Cardiac muscle cell (in vitro differentiated cells and primary cell): ENCODE results near the gene HS6ST2. TPM values are rescaled to one million over a fixed set of nuclear protein-coding genes. Genes with fewer than 3 reads are reported as not detected.

Experiments
- DNase-seq, 2 donors: peaks; one replicate each; pipeline versions ENCODE4 v3.0.0 to v3.0.0-alpha.2; 2010 to 2017; ENCODE audit warnings: low read depth in 1 of 2, low spot score in 1 of 2
- H3K27ac ChIP-seq: fragments of 200-600 bp; sonication (generic); 2 replicates; pipeline ENCODE4 v1.5.1; 2016
- H3K27me3 ChIP-seq: fragments of 200-600 bp; sonication (generic); 2 replicates; pipeline ENCODE4 v1.6.0; 2016; ENCODE audit warnings: control low read depth
- H3K36me3 ChIP-seq: fragments of 200-600 bp; sonication (generic); 2 replicates; pipeline ENCODE4 v1.5.1; 2016; ENCODE audit warnings: control low read depth
- H3K4me1 ChIP-seq: fragments of 200-600 bp; sonication (generic); 2 replicates; pipeline ENCODE4 v1.8.1; 2017; ENCODE audit warnings: low read depth, mild to moderate bottlenecking, mixed run types
- H3K4me3 ChIP-seq: fragments of 200-600 bp; sonication (generic); 2 replicates; pipeline ENCODE4 v1.5.1; 2016; ENCODE audit warnings: mild to moderate bottlenecking
- H3K9me3 ChIP-seq: fragments of 200-600 bp; sonication (generic); 2 replicates; pipeline ENCODE4 v1.5.1; 2017; ENCODE audit warnings: low read depth, mild to moderate bottlenecking, control low read depth
- polyA plus RNA-seq: library from polyadenylated mRNA; unstranded; fragments of >200 nt; fragmentation: Nextera tagmentation; extraction: Ambion mirVana; gene quantifications from 2 replicates; pipeline ENCODE4 v1.2.1, GENCODE V29; 2016
- total RNA-seq: library from RNA; depleted of rRNA; stranded (reverse); fragments of >200 nt; gene quantifications from 2 replicates; pipeline ENCODE4 v1.2.3, GENCODE V29; 2016
- TF ChIP-seq, protein P1 (sequence below): IDR thresholded peaks from 2 replicates; pipeline ENCODE4 v1.5.1; 2012; ENCODE audit warnings: low read depth, mild to moderate bottlenecking, low read length

HS6ST2 gene
- total and polyA plus RNA-seq, 2 experiments from 2014 or later: 15.5 to 27.1 TPM

DNA sequence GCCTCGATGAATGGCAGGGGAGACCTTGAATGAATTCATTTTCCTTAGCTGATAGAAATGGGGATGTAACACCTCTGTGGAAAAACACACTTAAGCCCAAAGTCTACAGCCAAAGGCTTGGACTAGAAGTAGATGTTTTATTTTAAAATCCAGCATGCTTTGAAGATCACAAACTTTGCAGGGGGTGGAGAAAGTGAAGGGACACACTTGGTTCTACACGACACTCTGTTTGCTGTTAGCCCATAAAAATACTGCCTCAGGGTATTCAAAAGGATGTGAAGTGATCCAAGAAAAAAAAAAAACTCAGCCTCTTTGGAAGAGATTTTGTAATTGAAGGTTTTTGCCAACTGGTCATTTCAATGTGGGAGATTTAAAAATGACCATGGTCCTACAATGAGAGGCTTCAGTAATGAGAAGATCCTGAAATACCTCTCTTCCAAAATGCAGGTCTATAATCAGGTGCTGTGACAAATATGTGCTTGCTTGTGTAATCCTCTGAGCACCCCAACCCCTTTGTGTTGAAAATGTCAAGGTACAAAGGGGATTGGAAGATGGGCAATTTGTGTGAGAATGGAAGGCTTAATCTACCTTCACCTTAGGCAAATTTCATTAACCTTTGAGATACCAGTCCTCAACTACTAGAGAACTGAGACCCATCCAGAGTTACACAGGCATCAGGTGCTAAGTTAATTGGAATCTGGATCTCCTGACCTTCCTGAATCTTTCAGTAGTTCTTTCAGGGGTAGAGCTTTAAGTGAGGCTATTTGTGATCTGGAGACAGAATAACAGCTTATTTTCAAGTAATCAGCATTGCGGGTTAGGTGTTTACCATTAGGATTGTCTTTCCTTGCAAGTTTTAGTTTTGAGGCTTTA is 82.5 kb downstream of the HS6ST2 start:
- Histone ChIP-seq H3K4me3 (no peak overlapping the region), H3K27me3 (no peaks in the 10 kb centered on the region), H3K27ac (peak overlapping the region; percentile 63), H3K36me3 (no peaks in the 10 kb centered on the region), H3K9me3 (no peaks in the 10 kb centered on the region), H3K4me1 (peaks cover 28% of the 10 kb centered on the region)
- no peak for DNase-seq
- TF ChIP-seq, protein P1, sequence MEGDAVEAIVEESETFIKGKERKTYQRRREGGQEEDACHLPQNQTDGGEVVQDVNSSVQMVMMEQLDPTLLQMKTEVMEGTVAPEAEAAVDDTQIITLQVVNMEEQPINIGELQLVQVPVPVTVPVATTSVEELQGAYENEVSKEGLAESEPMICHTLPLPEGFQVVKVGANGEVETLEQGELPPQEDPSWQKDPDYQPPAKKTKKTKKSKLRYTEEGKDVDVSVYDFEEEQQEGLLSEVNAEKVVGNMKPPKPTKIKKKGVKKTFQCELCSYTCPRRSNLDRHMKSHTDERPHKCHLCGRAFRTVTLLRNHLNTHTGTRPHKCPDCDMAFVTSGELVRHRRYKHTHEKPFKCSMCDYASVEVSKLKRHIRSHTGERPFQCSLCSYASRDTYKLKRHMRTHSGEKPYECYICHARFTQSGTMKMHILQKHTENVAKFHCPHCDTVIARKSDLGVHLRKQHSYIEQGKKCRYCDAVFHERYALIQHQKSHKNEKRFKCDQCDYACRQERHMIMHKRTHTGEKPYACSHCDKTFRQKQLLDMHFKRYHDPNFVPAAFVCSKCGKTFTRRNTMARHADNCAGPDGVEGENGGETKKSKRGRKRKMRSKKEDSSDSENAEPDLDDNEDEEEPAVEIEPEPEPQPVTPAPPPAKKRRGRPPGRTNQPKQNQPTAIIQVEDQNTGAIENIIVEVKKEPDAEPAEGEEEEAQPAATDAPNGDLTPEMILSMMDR: no peak

DNA sequence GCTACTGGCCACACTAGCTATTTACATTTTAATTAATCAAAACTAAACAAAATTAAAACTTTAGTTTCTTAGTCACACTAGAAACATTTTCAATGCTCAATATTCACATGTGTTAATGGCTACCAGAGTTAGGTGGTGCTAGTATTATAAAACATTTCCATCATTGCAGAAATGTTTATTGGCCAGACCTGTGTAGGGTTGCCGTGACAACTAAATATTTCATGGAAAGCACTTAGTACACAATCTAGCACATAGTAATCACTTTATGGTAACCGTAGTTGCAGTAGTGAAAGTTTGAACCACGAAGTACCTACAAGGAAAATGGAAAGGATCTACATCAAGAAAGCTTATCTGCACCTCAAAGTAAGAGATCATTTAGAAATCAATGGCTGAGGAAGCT is 95.9 kb downstream of the HS6ST2 start:
- no peaks in the 10 kb centered on the region for H3K36me3 ChIP-seq
- DNase-seq: no peak
- H3K27ac ChIP-seq: no peak overlapping the region
- TF ChIP-seq, protein P1: no peak
- no peaks in the 10 kb centered on the region for H3K27me3 ChIP-seq
- no peak overlapping the region for H3K4me3 ChIP-seq
- H3K4me1 ChIP-seq: no peaks in the 10 kb centered on the region
- H3K9me3 ChIP-seq: no peaks in the 10 kb centered on the region

DNA sequence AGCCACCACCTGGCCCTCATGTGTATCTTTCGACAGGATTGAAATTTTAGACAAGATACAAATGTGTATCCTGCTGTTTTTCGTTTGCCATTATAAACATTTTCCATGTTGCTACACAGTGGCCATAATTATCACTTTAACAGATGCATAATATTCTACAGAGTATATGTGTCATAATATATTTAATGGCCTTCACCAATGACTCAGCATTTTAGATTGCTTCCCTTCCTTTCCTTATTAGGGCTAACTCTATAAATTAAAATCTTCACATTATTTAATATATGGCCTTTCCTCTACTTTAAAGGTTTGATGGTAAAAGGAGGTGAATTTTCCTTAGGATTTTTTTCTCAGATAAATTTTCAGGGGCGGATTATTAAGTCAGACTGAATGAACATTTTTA is 97.4 kb downstream of the HS6ST2 start:
- Histone ChIP-seq H3K27ac (no peak overlapping the region), H3K4me3 (no peak overlapping the region), H3K27me3 (no peaks in the 10 kb centered on the region), H3K9me3 (no peaks in the 10 kb centered on the region), H3K36me3 (no peaks in the 10 kb centered on the region), H3K4me1 (no peaks in the 10 kb centered on the region)
- DNase-seq: no peak
- TF ChIP-seq, protein P1: no peak

- H3K27me3 ChIP-seq: no peaks in the 10 kb centered on the region
- no peaks in the 10 kb centered on the region for H3K4me1 ChIP-seq
- H3K27ac ChIP-seq: no peak overlapping the region
- no peaks in the 10 kb centered on the region for H3K36me3 ChIP-seq
- H3K4me3 ChIP-seq: no peak overlapping the region
- TF ChIP-seq, protein P1: no peak
- no peak for DNase-seq
- no peaks in the 10 kb centered on the region for H3K9me3 ChIP-seq
These were observed 98.2 kb downstream of the HS6ST2 start for GRCh38 chrX:132860200-132860599.

GRCh38 chrX:132858018-132858417 is 100.4 kb downstream of the HS6ST2 start:
- no peaks in the 10 kb centered on the region for H3K36me3 ChIP-seq
- H3K4me1 ChIP-seq: no peaks in the 10 kb centered on the region
- no peaks in the 10 kb centered on the region for H3K27me3 ChIP-seq
- no peaks in the 10 kb centered on the region for H3K9me3 ChIP-seq
- peak in 1 of 2 donors; percentile 56 for DNase-seq
- no peak overlapping the region for H3K4me3 ChIP-seq
- no peak overlapping the region for H3K27ac ChIP-seq
- TF ChIP-seq, protein P1: no peak
